ENCODE results near the gene HLX. TPM values are rescaled to one million over a fixed set of nuclear protein-coding genes. Genes with fewer than 3 reads are reported as not detected.

Gene HLX
- total RNA-seq, 1 donor from 2014 or later: 0.48 TPM

DNA sequence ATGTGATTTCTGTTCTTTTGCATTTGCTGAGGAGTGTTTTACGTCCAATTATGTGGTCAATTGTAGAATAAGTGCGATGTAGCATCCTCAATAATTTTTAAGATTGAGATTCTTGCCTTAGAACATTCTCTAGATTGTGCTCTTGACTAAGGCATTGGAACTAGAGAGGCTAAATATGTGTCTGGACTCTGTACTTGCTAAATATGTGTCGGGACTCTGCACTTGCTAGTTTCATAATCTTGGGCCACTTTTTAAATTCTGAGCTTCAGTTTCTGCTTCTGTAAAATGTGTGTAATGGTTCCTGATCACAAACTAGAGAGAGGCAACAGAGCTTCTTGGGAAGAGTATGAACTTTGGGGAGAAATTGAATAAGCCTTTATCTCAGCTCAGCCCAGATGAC lies 21.6 kb downstream of the HLX start:
- H3K9me3 Mint-ChIP-seq (ENCODE audit: low read depth): peaks cover 3% of the 10 kb centered on the region
- peaks cover 15% of the 10 kb centered on the region for H3K4me1 Mint-ChIP-seq (ENCODE audit: low read depth)
- H3K4me3 Mint-ChIP-seq (ENCODE audit: low read depth): no peak overlapping the region
- no peak overlapping the region for H3K27ac Mint-ChIP-seq
- peaks cover 94% of the 10 kb centered on the region for H3K27me3 Mint-ChIP-seq
- DNase-seq (ENCODE audit: low spot score, unreplicated experiment): no peak
- no peaks in the 10 kb centered on the region for H3K36me3 Mint-ChIP-seq (ENCODE audit: insufficient read depth)
- TF ChIP-seq, protein P1, sequence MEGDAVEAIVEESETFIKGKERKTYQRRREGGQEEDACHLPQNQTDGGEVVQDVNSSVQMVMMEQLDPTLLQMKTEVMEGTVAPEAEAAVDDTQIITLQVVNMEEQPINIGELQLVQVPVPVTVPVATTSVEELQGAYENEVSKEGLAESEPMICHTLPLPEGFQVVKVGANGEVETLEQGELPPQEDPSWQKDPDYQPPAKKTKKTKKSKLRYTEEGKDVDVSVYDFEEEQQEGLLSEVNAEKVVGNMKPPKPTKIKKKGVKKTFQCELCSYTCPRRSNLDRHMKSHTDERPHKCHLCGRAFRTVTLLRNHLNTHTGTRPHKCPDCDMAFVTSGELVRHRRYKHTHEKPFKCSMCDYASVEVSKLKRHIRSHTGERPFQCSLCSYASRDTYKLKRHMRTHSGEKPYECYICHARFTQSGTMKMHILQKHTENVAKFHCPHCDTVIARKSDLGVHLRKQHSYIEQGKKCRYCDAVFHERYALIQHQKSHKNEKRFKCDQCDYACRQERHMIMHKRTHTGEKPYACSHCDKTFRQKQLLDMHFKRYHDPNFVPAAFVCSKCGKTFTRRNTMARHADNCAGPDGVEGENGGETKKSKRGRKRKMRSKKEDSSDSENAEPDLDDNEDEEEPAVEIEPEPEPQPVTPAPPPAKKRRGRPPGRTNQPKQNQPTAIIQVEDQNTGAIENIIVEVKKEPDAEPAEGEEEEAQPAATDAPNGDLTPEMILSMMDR (IDR thresholded peaks at IDR 0.05; ENCODE audit: unreplicated experiment): no peak

GRCh38 chr1:220901881-220902280 lies 22.6 kb downstream of the HLX start:
- Mint-ChIP-seq H3K36me3 (ENCODE audit: insufficient read depth) (no peaks in the 10 kb centered on the region), H3K27ac (no peak overlapping the region), H3K4me3 (ENCODE audit: low read depth) (no peak overlapping the region), H3K4me1 (ENCODE audit: low read depth) (peaks cover 22% of the 10 kb centered on the region), H3K9me3 (ENCODE audit: low read depth) (peaks cover 3% of the 10 kb centered on the region), H3K27me3 (peaks cover 94% of the 10 kb centered on the region)
- TF ChIP-seq, protein P1 (IDR thresholded peaks at IDR 0.05; ENCODE audit: unreplicated experiment): no peak
- no peak for DNase-seq (ENCODE audit: low spot score, unreplicated experiment)

GRCh38 chr1:220902916-220903315 lies 23.7 kb downstream of the HLX start:
- Mint-ChIP-seq H3K9me3 (ENCODE audit: low read depth) (peaks cover 3% of the 10 kb centered on the region), H3K36me3 (ENCODE audit: insufficient read depth) (no peaks in the 10 kb centered on the region), H3K4me3 (ENCODE audit: low read depth) (no peak overlapping the region), H3K27me3 (peaks cover 95% of the 10 kb centered on the region), H3K27ac (no peak overlapping the region), H3K4me1 (ENCODE audit: low read depth) (peaks cover 22% of the 10 kb centered on the region)
- DNase-seq (ENCODE audit: low spot score, unreplicated experiment): no peak
- TF ChIP-seq, protein P1 (IDR thresholded peaks at IDR 0.05; ENCODE audit: unreplicated experiment): no peak

GRCh38 chr1:220904876-220905275 lies 25.6 kb downstream of the HLX start:
- Mint-ChIP-seq H3K36me3 (ENCODE audit: insufficient read depth) (no peaks in the 10 kb centered on the region), H3K4me3 (ENCODE audit: low read depth) (no peak overlapping the region), H3K9me3 (ENCODE audit: low read depth) (no peaks in the 10 kb centered on the region), H3K27me3 (peaks cover 95% of the 10 kb centered on the region), H3K4me1 (ENCODE audit: low read depth) (peaks cover 22% of the 10 kb centered on the region), H3K27ac (no peak overlapping the region)
- no peak for DNase-seq (ENCODE audit: low spot score, unreplicated experiment)
- TF ChIP-seq, protein P1 (IDR thresholded peaks at IDR 0.05; ENCODE audit: unreplicated experiment): no peak

DNA sequence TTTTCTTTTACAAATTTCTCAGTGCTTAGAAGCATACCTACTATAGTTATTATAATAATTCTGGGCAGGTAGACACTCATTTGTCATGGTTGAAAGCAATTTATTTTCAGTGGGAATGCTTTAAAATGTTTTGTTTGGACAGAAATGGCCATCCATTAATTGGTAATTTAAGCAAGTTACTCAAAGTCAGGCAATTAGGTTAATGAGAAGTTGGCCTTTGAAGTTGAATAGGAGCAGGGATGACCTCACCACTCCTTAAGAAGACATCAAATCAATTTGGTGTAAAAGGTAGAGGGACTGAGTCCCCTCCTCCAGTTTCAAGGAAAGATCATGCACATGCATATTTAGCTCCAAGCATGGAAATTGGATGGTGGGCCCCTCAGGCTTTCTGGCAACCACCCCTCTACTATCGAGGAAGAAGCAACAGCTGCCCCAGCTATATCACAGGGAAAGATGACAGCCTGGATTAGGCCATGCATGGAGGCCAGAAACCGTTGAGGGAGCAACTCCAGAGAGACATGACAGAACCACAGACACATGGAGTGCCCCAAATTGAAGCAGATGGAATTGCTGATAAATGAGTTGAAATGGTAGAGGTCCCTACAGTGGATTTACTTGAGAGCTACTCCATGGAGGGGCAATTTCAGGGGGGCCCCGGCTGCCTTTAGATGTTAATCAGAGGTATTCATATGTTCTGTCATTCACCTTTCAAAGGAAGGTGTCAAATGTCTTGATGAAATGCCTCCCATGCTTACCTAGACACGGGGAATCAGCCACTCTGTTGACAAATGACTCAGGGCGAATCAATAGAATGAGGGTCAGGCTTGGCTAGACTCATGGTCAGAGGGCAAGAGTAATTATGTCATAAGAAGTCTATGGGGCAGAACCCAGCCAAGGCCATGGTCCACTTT lies 26.7 kb downstream of the HLX start:
- TF ChIP-seq, protein P1 (IDR thresholded peaks at IDR 0.05; ENCODE audit: unreplicated experiment): no peak
- Mint-ChIP-seq H3K27me3 (peaks cover 95% of the 10 kb centered on the region), H3K36me3 (ENCODE audit: insufficient read depth) (no peaks in the 10 kb centered on the region), H3K4me1 (ENCODE audit: low read depth) (peaks cover 12% of the 10 kb centered on the region), H3K9me3 (ENCODE audit: low read depth) (no peaks in the 10 kb centered on the region), H3K27ac (no peak overlapping the region), H3K4me3 (ENCODE audit: low read depth) (no peak overlapping the region)
- DNase-seq (ENCODE audit: low spot score, unreplicated experiment): no peak

Data from progenitor cell of endocrine pancreas (in vitro differentiated cells).